IMR-90 (cell line): ENCODE measurements around the gene SBF1. TPM values are rescaled to one million over a fixed set of nuclear protein-coding genes. Genes with fewer than 3 reads are reported as not detected.

Source experiments
- ATAC-seq: fragments of 200-7000 bp; cut with Tn5 transposase; 2 replicates; pipeline ENCODE4 v1.9.1; 2020; ENCODE audit warnings: low read depth, mild to moderate bottlenecking, moderate library complexity
- BruUV-seq: library from RNA; stranded (reverse); fragments of 400-500 nt; replicated peaks from 2 replicates; lab custom pipeline; 2021; lab: Mats Ljungman, UMichigan
- CTCF ChIA-PET: fragments of 300-600 bp; formaldehyde crosslinking; extraction: SDS; loops from one replicate; lab custom pipeline; 2021; ENCODE audit warnings: antibody characterized with exemption; lab: Yijun Ruan, JAX
- POLR2A ChIA-PET: fragments of 300-600 bp; sonication (Branson Sonifier 250); formaldehyde crosslinking; loops from one replicate; lab custom pipeline; 2022; ENCODE audit warnings: antibody characterized with exemption; ENCODE audit not compliant: unreplicated experiment; lab: Charles Lee
- DNase-seq: peaks from one replicate; pipeline ENCODE4 v3.0.0; 2013
- H2AFZ ChIP-seq: replicated peaks from 2 replicates; pipeline ENCODE3; 2013; ENCODE audit warnings: low read length, mild to moderate bottlenecking; ENCODE audit not compliant: poor library complexity
- H2AK5ac ChIP-seq: 2 replicates; pipeline ENCODE4 v1.6.1; 2013; ENCODE audit warnings: low read depth, low read length, inconsistent platforms
- H2AK9ac ChIP-seq: replicated peaks from 2 replicates; pipeline ENCODE3; 2013; ENCODE audit warnings: mild to moderate bottlenecking, low read depth, low read length, moderate library complexity; ENCODE audit not compliant: poor library complexity
- H2BK120ac ChIP-seq: 2 replicates; pipeline ENCODE4 v1.6.1; 2013; ENCODE audit warnings: low read depth, low read length, inconsistent platforms
- H2BK15ac ChIP-seq: 3 replicates; pipeline ENCODE4 v1.6.1; 2013; ENCODE audit warnings: low read depth, low read length, inconsistent platforms
- H2BK20ac ChIP-seq: 2 replicates; pipeline ENCODE4 v1.6.1; 2013; ENCODE audit warnings: low read depth, mild to moderate bottlenecking, inconsistent platforms, low read length, moderate library complexity
- H2BK5ac ChIP-seq: 2 replicates; pipeline ENCODE4 v1.6.1; 2013; ENCODE audit warnings: mild to moderate bottlenecking, low read depth, low read length, inconsistent platforms; ENCODE audit not compliant: poor library complexity, severe bottlenecking
- H3K14ac ChIP-seq: replicated peaks from 2 replicates; pipeline ENCODE4 v1.6.1; 2013; ENCODE audit warnings: low read depth, low read length, inconsistent platforms
- H3K18ac ChIP-seq: 2 replicates; pipeline ENCODE4 v1.6.1; 2013; ENCODE audit warnings: low read depth, low read length, control low read depth
- H3K23ac ChIP-seq: 2 replicates; pipeline ENCODE4 v1.6.1; 2013; ENCODE audit warnings: low read depth, low read length, inconsistent platforms
- H3K27ac ChIP-seq: 2 replicates; pipeline ENCODE4 v1.5.1; 2013; ENCODE audit warnings: mild to moderate bottlenecking, control low read depth, low read length; ENCODE audit not compliant: insufficient read depth
- H3K27me3 ChIP-seq: 2 replicates; pipeline ENCODE4 v1.6.1; 2013; ENCODE audit warnings: low read length; ENCODE audit not compliant: control insufficient read depth, insufficient read depth
- H3K36me3 ChIP-seq: 2 replicates; pipeline ENCODE4 v1.6.1; 2013; ENCODE audit warnings: low read length, mixed read lengths; ENCODE audit not compliant: control insufficient read depth, insufficient read depth
- H3K4ac ChIP-seq: 2 replicates; pipeline ENCODE4 v1.6.1; 2013; ENCODE audit warnings: low read depth, low read length, inconsistent platforms
- H3K4me1 ChIP-seq: 2 replicates; pipeline ENCODE4 v1.6.1; 2013; ENCODE audit warnings: low read length, mixed read lengths; ENCODE audit not compliant: control insufficient read depth, insufficient read depth
- H3K4me2 ChIP-seq: 2 replicates; pipeline ENCODE4 v1.6.1; 2013; ENCODE audit warnings: low read depth, mild to moderate bottlenecking, control low read depth, low read length, moderate library complexity
- H3K4me3 ChIP-seq: 2 replicates; pipeline ENCODE4 v1.5.1; 2013; ENCODE audit warnings: low read depth, mild to moderate bottlenecking, control low read depth, low read length, moderate library complexity; ENCODE audit not compliant: insufficient read depth
- H3K56ac ChIP-seq: 2 replicates; pipeline ENCODE4 v1.6.1; 2013; ENCODE audit warnings: low read length, inconsistent platforms; ENCODE audit not compliant: insufficient read depth; ENCODE audit errors: extremely low read depth
- H3K79me1 ChIP-seq, 2 experiments: 2 replicates each; pipeline ENCODE4 v1.6.1; 2013; ENCODE audit warnings: low read length in 2 of 2, inconsistent platforms in 1 of 2, low read depth in 1 of 2
- H3K9ac ChIP-seq: 2 replicates; pipeline ENCODE4 v1.6.1; 2013; ENCODE audit warnings: low read depth, low read length, control low read depth
- H3K9me1 ChIP-seq: 2 replicates; pipeline ENCODE4 v1.6.1; 2013; ENCODE audit warnings: low read length, inconsistent platforms; ENCODE audit not compliant: insufficient read depth
- H3K9me3 ChIP-seq: 2 replicates; pipeline ENCODE4 v1.6.1; 2013; ENCODE audit warnings: low read length; ENCODE audit not compliant: control insufficient read depth, insufficient read depth
- H4K20me1 ChIP-seq: 2 replicates; pipeline ENCODE4 v1.6.1; 2013; ENCODE audit warnings: low read length, inconsistent platforms; ENCODE audit not compliant: insufficient read depth
- H4K5ac ChIP-seq: 2 replicates; pipeline ENCODE4 v1.6.1; 2013; ENCODE audit warnings: mild to moderate bottlenecking, low read depth, low read length, control low read depth
- H4K8ac ChIP-seq, 2 experiments: 2 replicates each; pipeline ENCODE4 v1.6.1; 2013; ENCODE audit warnings: low read depth in 2 of 2, low read length in 2 of 2, control low read depth in 1 of 2, inconsistent platforms in 1 of 2
- H4K91ac ChIP-seq: 2 replicates; pipeline ENCODE4 v1.6.1; 2013; ENCODE audit warnings: low read depth, low read length, inconsistent platforms; ENCODE audit not compliant: insufficient read depth
- BHLHE40 ChIP-seq: fragments of 150-350 bp; IDR thresholded peaks from 2 replicates; pipeline ENCODE4 v1.6.1; 2016; ENCODE audit warnings: mild to moderate bottlenecking, low read depth, low read length
- CHD1 ChIP-seq: IDR thresholded peaks from 2 replicates; pipeline ENCODE4 v1.6.1; 2012; ENCODE audit warnings: low read depth, low read length, improper control_type of control experiment
- FOS ChIP-seq: fragments of 150-350 bp; IDR thresholded peaks from 2 replicates; pipeline ENCODE4 v1.6.1; 2016; ENCODE audit warnings: low read depth, low read length
- MAFK ChIP-seq: IDR thresholded peaks from 2 replicates; pipeline ENCODE4 v1.6.1; 2012; ENCODE audit warnings: low read depth, low read length, improper control_type of control experiment
- MAZ ChIP-seq: IDR thresholded peaks from 2 replicates; pipeline ENCODE4 v1.6.1; 2012; ENCODE audit warnings: low read depth, mild to moderate bottlenecking, low read length, improper control_type of control experiment, moderate library complexity, borderline replicate concordance
- MXI1 ChIP-seq: IDR thresholded peaks from 2 replicates; pipeline ENCODE4 v1.6.1; 2012; ENCODE audit warnings: low read depth, mild to moderate bottlenecking, low read length, moderate library complexity, borderline replicate concordance
- NFE2L2 ChIP-seq: fragments of 150-350 bp; IDR thresholded peaks from 2 replicates; pipeline ENCODE4 v1.6.1; 2016; ENCODE audit warnings: low read depth, mild to moderate bottlenecking, low read length
- POLR2A ChIP-seq: IDR thresholded peaks from 2 replicates; pipeline ENCODE4 v1.6.1; 2012; ENCODE audit warnings: mild to moderate bottlenecking, low read depth, low read length
- RAD21 ChIP-seq: IDR thresholded peaks from 2 replicates; pipeline ENCODE4 v1.6.1; 2012; ENCODE audit warnings: low read length, improper control_type of control experiment
- RCOR1 ChIP-seq: IDR thresholded peaks from 2 replicates; pipeline ENCODE4 v1.6.1; 2012; ENCODE audit warnings: mild to moderate bottlenecking, low read length, improper control_type of control experiment; ENCODE audit not compliant: insufficient replicate concordance
- RFX5 ChIP-seq: IDR thresholded peaks from 2 replicates; pipeline ENCODE4 v1.8.0; 2012; ENCODE audit warnings: low read depth, mild to moderate bottlenecking, low read length, moderate library complexity
- SMC3 ChIP-seq: fragments of 150-350 bp; IDR thresholded peaks from 2 replicates; pipeline ENCODE4 v1.6.1; 2016; ENCODE audit warnings: low read depth, mild to moderate bottlenecking, antibody characterized with exemption, low read length, moderate library complexity
- WGBS, 2 experiments: methylation state at CpG; one replicate each; pipeline versions ENCODE4 v1.1.5 to v1.1.7; 2013; ENCODE audit warnings: missing lambda C conversion rate in 2 of 2; ENCODE audit not compliant: insufficient read length in 1 of 2; ENCODE audit errors: extremely low coverage in 2 of 2; 5-methylcytosine and 5-hydroxymethylcytosine counted together
- dilution Hi-C: fragments of 300-500 bp; cut with HindIII; formaldehyde crosslinking; loops from one replicate; pipeline ENCODE4 v1.14.3; 2018; ENCODE audit warnings: low sequenced_read_pairs; ENCODE audit not compliant: unreplicated experiment
- in situ Hi-C: fragments of 300-500 bp; cut with MboI; formaldehyde crosslinking; loops from 3 replicates; pipeline ENCODE4 v1.14.3; 2019; ENCODE audit warnings: low sequenced_read_pairs, inconsistent platforms, mixed read lengths
- intact Hi-C: fragments of 100-400 bp; cut with micrococcal nuclease; formaldehyde crosslinking; loops from 2 replicates; pipeline ENCODE4 v1.10.0; 2022
- polyA plus RNA-seq, 3 experiments: library from polyadenylated mRNA; depleted of rRNA; stranded (reverse); fragments of >200 nt; gene quantifications; 2 replicates each; pipeline ENCODE4 v1.2.3, GENCODE V29; 2012; ENCODE audit warnings: low replicate concordance in 1 of 3
- total RNA-seq: library from RNA; depleted of rRNA; stranded (reverse); fragments of >200 nt; gene quantifications from 2 replicates; pipeline ENCODE4 v1.2.3, GENCODE V29; 2012
- TF ChIP-seq, protein P1 (sequence below): fragments of 150-350 bp; IDR thresholded peaks from 2 replicates; pipeline ENCODE4 v1.6.1; 2017; ENCODE audit warnings: mild to moderate bottlenecking, antibody characterized with exemption, low read length, low read depth
- TF ChIP-seq, protein P2 (sequence below): conservative IDR thresholded peaks from 2 replicates; pipeline ENCODE4 v1.5.1; 2012; ENCODE audit warnings: mild to moderate bottlenecking, low read depth, low read length, improper control_type of control experiment

Gene SBF1
- total and polyA plus RNA-seq, 2 of the 4 experiments (the other 2 are of a cell fraction), result 21.5 to 33.2 TPM

DNA sequence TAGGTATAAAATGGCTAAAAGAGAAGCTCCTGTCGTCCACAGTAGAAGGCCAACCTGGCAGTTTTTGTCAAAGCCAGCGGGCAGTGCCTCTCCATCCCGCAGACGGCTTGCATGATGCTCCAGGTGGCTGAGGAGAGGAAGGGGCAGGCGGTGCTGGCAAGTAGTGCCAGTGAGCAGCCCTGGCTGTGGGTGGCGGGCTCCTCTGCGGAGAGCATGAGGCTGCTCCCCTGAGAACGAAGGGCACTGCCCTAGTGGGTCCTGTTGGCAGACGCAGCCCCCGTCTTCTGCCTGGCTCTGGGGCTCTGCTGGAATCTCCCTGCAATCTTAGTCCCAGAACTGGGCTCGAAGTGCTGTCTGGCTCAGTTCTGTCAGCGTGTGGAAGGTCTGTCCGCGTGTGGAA lies 50.9 kb downstream of the SBF1 start:
- H2BK15ac ChIP-seq, result no peak overlapping the region

More for the DNA sequence above, 50.9 kb downstream of the SBF1 start:
- BruUV-seq, result no TSS peak
- ATAC-seq (no peak), DNase-seq (no peak)
- ChIA-PET CTCF (no interaction called here), POLR2A (no interaction called here)
- Histone ChIP-seq H3K27ac (no peak overlapping the region), H2AK5ac (no peak overlapping the region), H3K56ac (no peak overlapping the region), H3K4ac (no peak overlapping the region), H3K9me3 (no peaks in the 10 kb centered on the region), H3K36me3 (peaks cover 58% of the 10 kb centered on the region), H2AK9ac (no peak overlapping the region), H3K79me1 (peaks cover 11 to 13% of the 10 kb centered on the region in 2 experiments), H2BK20ac (no peak overlapping the region), H4K5ac (no peak overlapping the region), H4K8ac (no peak overlapping the region), H3K4me2 (no peak overlapping the region), H3K23ac (no peak overlapping the region), H3K27me3 (no peaks in the 10 kb centered on the region), H3K9me1 (no peaks in the 10 kb centered on the region; the same call in 1 of the 2 replicates), H3K4me3 (no peak overlapping the region), H2BK120ac (no peak overlapping the region), H3K4me1 (no peaks in the 10 kb centered on the region), H4K20me1 (peaks cover 11% of the 10 kb centered on the region), H4K91ac (no peak overlapping the region), H2BK5ac (no peak overlapping the region), H3K18ac (no peak overlapping the region), H2AFZ (no peak overlapping the region), H3K14ac (no peak overlapping the region), H3K9ac (no peak overlapping the region)
- in situ Hi-C loops, result no loop called here
- intact Hi-C loops, result no loop called here
- TF ChIP-seq RCOR1 (no peak), BHLHE40 (no peak), CHD1 (no peak), SMC3 (no peak), RFX5 (no peak), MAZ (no peak), MXI1 (no peak), FOS (no peak), POLR2A (no peak), NFE2L2 (no peak), MAFK (no peak), RAD21 (no peak)
- TF ChIP-seq, protein P1, sequence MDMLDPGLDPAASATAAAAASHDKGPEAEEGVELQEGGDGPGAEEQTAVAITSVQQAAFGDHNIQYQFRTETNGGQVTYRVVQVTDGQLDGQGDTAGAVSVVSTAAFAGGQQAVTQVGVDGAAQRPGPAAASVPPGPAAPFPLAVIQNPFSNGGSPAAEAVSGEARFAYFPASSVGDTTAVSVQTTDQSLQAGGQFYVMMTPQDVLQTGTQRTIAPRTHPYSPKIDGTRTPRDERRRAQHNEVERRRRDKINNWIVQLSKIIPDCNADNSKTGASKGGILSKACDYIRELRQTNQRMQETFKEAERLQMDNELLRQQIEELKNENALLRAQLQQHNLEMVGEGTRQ, result no peak
- TF ChIP-seq, protein P2, sequence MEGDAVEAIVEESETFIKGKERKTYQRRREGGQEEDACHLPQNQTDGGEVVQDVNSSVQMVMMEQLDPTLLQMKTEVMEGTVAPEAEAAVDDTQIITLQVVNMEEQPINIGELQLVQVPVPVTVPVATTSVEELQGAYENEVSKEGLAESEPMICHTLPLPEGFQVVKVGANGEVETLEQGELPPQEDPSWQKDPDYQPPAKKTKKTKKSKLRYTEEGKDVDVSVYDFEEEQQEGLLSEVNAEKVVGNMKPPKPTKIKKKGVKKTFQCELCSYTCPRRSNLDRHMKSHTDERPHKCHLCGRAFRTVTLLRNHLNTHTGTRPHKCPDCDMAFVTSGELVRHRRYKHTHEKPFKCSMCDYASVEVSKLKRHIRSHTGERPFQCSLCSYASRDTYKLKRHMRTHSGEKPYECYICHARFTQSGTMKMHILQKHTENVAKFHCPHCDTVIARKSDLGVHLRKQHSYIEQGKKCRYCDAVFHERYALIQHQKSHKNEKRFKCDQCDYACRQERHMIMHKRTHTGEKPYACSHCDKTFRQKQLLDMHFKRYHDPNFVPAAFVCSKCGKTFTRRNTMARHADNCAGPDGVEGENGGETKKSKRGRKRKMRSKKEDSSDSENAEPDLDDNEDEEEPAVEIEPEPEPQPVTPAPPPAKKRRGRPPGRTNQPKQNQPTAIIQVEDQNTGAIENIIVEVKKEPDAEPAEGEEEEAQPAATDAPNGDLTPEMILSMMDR, result no peak
- dilution Hi-C loops, result no loop called here
- WGBS, 2 experiments, result 97% methylated on average over 8 of the region's 14 CpGs; no CpG with 5 or more reads in 1 of the 2 experiments
